Ramos (cell line): Measurements from ENCODE around the gene ABCG1.
"Not testable (repeated sequence)": the region's sequence is repeated elsewhere in the genome, so short reads cannot be mapped to it uniquely, and the experiment has no call there.

Source experiments
- in situ Hi-C: fragments of 300-500 bp; cut with MboI; formaldehyde crosslinking; loops from one replicate; pipeline ENCODE4 v1.14.3; 2022; ENCODE audit warnings: low sequenced_read_pairs; ENCODE audit not compliant: unreplicated experiment

The ABCG1 gene

DNA sequence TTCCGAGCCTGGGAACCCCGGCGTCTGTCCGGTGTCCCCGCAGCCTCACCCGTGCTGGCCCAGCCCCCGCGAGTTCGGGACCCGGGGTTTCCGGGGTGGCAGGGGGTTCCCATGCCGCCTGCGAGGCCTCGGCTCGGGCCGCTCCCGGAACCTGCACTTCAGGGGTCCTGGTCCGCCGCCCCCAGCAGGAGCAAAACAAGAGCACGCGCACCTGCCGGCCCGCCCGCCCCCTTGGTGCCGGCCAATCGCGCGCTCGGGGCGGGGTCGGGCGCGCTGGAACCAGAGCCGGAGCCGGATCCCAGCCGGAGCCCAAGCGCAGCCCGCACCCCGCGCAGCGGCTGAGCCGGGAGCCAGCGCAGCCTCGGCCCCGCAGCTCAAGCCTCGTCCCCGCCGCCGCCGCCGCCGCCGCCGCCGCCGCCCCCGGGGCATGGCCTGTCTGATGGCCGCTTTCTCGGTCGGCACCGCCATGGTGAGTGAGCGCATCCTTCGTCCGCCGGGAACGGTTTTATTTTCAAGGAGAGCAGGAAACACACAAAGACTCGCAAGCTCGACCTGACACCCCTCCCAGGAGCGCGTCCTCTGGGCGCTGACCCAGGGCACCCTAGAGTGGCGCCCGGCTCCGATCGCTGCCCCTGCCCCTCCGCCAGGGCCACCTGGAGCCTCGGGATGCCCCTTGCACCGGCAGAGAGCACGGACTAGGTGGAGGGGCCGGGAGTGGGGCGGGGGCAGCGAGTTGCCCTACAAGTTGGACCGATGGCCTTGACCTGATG, at the start of gene ABCG1:
ABCG1 (plus strand) TSS at position 305 of the 770 bp plus-strand sequence; CDS start at position 428, 123 bp downstream.
- in situ Hi-C loops, result no loop called here

DNA sequence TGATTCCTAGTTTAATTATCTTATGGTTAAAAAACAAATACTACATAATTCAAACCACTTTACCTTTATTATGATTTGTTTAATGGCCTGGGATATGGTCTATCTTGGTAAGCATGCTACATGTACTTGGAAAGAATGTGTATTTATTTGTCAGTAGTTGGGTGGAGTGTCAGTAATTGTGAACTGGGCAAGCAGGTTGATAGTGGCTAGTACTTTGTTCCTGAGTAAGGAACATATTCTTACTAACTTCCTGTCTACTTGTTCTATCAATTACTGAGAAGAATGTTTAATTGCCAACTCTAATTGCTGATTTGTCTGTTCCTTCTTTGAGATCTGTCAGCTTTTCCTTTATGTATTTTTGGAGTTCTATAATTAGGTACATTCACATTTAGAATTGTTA, 49.2 kb upstream of the ABCG1 start:
- in situ Hi-C loops, result loop anchor here (5.0 kb wide), 1 partner anchor 83 kb away; no protein-coding TSS in a partner anchor

DNA sequence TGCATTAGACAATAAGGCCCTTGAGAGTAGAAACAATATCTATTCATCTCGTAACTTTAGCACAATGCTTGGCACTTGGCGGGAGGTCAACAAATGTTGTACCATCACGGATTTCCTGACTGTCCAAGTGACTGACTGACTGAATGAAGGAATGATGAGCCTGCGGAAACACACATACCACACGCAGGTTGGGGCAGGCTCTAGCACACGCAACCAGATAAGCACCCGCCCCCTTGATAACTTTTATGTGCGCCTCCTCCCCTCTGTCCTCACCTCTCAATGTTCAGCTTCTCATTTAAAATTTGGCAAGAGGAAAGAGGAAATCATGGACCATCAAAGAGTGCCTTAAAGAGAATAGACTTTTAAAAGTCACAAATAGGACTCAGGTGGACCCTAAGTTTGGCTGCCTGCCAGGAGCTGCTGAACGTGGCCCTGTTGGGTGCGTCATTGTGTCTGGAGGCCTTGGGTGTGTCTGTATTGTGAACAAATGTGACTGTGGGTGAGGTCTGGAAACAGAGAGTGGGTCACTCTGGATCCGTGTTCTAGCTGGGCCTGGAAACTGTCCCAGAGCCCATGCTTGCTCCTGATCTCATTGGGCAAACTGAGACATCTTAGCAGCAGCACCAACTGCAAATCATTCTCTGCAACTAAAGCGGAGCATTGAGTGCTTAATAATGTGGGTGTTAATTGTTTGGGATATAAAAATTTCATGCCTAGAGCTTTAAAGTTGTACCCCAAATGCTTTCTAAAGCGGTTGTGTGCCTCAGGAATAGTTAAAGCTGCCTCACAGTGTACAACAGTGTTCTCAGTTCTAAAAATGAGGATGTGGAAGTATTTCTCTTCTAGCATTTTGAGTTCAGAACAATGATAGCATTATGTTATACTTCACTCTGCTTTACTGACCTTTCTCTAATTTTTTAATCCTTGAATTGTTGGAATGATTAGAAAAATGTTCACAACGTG, 47.6 kb upstream of the ABCG1 start:
- in situ Hi-C loops, result loop anchor here (5.0 kb wide), 1 partner anchor 81 kb away; no protein-coding TSS in a partner anchor

DNA sequence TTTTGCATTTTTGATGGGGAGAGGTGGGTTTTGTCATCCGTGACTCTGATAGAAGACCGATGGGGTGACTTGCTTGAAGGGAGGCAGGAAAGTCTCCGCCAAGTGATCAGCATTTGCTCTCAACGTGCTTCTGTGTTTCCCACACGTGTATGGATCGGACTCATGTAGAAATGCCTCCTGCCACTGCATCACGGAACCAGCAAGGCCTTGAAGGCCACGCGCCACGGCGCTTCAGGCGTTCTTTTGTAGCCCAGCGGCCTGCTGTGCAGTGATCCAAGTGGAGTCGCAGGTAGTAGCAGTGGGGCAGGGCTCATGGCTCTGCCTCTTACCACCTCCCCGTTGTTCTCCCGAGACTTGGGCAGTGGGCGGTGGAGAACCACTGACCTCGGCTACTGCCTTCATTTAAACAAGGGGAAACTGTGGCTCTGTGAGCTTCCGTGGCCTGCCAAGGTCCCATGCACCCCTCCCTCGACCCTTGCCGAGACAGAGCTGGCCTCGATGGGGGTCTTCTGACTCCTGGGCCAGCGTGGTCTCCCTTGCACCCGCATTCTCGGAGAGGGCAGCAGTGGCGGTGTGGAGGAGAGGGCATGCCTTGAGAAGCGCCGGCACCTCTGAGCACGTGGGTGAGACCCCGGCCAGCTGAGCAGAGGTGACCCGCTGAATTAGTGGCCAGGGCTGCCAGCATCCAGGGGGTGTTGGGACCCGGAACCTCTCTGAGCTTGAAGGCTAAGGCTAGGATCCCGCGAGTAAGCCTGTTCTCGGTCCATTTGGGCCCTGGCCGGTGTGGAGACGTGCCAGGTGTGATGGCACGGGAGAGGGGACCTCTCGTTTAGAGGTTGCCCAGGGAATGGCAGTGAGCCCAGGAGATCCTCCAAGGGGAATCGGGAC, 46.1 kb upstream of the ABCG1 start:
- in situ Hi-C loops, result loop anchor here (5.0 kb wide), 1 partner anchor 79 kb away; no protein-coding TSS in a partner anchor

GRCh38 chr21:42174173-42174572, 44.8 kb upstream of the ABCG1 start:
- in situ Hi-C loops, result loop anchor here (5.0 kb wide), 1 partner anchor 78 kb away; no protein-coding TSS in a partner anchor

- in situ Hi-C loops, result no loop called here
These were observed 43.7 kb upstream of the ABCG1 start for GRCh38 chr21:42175110-42175710.

DNA sequence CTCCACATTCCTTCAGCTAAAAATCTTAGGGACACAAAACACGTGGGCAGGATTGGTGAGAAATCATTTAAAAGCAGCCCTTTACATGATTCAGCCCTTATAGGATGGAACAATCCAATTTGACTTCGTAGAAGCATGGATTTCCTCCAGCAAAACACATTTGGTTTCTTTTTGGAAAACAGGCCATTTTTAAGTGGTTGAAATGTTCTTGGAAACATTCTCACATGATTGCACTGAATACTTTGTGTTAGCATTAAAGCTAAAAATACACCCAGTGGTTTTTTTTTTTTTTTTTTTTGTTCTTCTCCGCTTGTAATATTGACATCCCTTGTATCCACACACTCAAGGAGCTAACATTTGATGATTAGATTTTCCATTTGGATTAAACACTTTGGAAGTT, 42.1 kb upstream of the ABCG1 start:
- in situ Hi-C loops, result no loop called here

- in situ Hi-C loops, result no loop called here
These were observed 39.6 kb upstream of the ABCG1 start for GRCh38 chr21:42179316-42179715.

- in situ Hi-C loops, result not testable (repeated sequence)
These were observed 38.9 kb upstream of the ABCG1 start for GRCh38 chr21:42180001-42180400.

DNA sequence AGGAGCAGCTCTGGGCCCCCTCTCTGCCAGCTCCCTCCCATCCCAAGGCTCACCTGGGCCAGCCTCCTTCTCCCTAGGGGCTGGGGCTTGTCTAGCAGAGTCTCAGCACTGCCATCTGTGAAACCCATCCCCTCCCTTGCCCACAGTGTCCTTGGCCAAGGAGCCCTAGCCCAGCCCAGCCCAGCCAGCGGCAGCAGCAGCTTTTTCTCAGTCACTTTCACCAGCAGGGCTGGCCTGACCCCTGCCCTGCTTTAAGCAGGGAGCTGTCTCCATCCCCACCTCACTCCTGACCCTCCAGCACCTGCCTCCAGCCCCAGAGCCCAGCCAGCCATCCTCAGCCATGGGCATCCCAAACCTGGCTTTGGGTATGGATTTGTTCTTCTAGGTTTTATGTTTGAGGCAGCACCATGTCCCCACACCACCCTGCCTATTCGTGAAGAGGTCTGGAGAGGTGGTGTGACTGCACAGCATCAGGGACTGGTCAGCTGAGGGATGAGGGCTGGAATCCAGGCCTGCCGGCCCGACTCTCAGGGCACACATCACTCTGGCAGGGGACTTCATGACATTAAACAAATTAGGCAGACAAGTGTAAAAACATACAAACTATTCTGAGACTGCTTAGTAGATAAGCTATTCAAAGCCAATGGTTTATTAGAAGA, 36.1 kb upstream of the ABCG1 start:
- in situ Hi-C loops, result no loop called here

GRCh38 chr21:42183374-42184266, 35.3 kb upstream of the ABCG1 start:
- in situ Hi-C loops, result no loop called here

GRCh38 chr21:42186591-42186990, 32.3 kb upstream of the ABCG1 start:
- in situ Hi-C loops, result no loop called here

DNA sequence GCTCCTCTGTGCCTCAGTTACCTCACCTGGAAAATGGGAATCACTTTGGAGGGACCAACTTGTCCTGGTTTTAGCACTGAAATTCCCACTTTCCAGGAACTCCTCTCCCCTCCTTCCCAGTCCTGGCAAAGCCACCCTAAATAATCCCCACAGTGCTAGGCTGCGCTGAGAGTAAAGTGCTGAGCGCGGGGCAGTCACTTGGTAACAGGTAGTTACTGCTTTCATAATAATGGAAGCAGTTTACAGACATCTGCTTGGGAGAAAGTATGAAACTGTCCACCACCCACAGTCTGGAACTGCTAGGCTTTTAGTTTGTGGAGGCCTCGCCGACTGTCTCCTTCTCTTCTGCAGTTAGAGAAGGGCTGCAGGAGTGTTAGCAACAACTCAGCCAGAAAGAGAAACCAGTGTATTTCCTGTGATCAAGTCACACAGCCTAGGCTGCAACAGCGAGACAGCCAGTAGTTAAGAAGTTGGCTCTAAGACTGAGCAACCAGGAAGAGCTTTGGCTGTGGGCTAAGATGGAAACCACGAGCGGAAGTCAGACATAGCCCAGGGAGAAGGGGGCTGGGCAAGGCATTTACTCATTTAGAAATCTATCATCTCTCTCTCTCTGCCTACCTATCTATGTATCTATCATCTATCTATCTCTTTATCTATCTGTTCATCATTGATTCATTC, 30.8 kb upstream of the ABCG1 start:
- in situ Hi-C loops, result no loop called here

GRCh38 chr21:42188663-42189062, 30.3 kb upstream of the ABCG1 start:
- in situ Hi-C loops, result no loop called here

- in situ Hi-C loops, result no loop called here
These were observed 29.5 kb upstream of the ABCG1 start for GRCh38 chr21:42189431-42189830.

DNA sequence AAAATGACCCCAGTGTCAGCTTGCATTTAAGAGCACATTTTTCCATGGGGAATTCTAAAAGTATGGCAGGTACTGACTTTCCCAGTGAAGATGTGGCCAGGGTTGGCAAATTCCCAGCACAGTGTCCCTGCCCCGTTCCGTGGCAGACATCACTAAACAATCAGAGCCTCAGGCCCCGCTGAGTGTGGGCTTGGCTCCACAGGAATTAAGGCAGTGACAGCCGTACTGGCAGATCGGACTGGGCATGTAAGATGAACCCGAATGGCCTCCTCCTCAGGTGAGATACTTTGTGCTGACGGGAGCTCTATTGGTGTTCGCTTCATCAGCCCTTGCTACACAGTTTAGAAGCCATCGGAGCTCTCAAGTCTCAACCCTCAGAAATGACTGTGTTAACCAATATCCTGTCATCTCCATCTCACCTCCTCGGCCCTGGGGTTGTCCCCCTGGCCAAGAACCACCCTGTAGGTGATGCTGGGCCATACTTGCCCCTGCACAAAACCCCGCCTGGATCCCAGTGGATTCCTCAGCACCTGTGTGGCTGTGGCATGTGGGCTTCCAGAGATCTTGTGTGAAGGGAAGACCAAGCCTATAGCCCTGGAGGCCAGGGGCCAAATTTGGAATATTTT, 29.0 kb upstream of the ABCG1 start:
- in situ Hi-C loops, result no loop called here

GRCh38 chr21:42190486-42190863, 28.5 kb upstream of the ABCG1 start:
- in situ Hi-C loops, result no loop called here
